HG02759 (cell line): ENCODE data around the gene DCAF5.
"Not testable (repeated sequence)": the region's sequence is repeated elsewhere in the genome, so short reads cannot be mapped to it uniquely, and the experiment has no call there.

Experiments used
- ATAC-seq: cut with Tn5 transposase; IDR thresholded peaks from one replicate; pipeline ENCODE4 v1.9.1; 2021; ENCODE audit warnings: mild to moderate bottlenecking, moderate library complexity; ENCODE audit not compliant: unreplicated experiment

Gene DCAF5

DNA sequence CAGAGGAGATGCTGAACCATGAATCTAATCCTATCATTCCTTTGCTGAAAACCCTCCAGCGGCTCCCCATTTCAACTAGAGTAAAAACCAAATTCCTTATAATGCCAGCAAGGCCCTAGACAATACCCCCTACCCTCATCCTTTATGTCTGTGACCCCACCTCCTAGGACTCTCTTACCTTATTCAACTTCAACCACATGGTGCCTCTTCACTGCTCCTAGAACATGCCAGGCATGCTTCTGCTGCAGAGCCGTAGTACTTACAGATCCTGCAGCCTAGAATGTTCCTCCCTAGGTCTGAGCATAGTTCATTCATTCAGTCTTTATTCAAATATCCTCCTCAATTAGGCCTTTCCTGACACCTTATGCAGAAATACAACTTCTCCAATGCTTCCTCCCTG lies 54.9 kb downstream of the DCAF5 start:
- ATAC-seq: no peak

DNA sequence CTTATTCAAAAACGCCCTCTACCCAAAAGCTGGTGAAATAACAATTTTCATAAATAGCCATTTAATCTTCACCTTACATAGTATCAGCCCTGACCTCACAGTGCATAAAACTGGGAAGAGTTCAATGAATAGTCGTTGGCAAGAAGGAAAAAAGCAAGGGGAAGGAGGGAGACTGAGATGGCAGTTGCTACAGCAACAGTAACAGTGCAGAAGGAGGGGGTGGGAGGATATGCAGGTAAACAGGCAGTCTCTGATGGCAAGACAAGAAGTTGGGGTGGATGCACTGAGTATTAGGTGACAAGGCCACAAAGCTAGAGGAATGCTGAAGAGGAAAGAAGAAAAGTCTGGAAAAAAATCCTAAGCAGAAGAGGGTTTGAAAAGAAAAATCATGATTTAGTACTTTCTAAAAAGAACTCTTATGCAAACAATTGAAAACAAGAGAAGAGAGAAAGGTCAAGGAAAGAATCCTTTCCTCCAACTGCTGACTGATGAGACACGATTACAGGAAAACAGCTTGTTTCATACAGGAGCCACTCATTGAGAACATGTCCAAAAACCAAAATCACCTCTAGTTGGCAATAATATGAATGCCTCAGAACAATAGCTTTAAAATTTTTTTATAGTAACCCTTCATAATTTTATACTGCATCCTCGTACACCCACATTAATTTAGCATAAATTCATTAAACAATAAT lies 56.0 kb downstream of the DCAF5 start:
- ATAC-seq: no peak

DNA sequence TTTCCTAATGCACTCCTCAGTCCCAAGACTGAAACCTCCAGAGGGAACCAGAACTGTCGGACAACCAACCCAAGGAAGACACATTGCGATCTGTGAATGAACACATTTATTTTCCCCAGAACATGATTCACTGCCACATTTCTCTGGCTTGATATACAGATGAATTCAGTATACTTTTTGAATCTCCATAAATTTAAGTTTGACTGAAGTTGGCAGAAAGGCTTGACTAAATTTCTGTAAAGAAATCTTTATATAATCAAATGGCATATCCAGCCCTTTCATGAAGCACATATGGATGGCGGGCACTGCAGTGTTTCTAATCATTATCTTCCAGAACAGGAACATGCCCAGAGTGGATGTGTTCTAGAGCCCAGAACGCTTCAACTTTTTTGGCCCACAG lies 56.7 kb downstream of the DCAF5 start:
- ATAC-seq: no peak

DNA sequence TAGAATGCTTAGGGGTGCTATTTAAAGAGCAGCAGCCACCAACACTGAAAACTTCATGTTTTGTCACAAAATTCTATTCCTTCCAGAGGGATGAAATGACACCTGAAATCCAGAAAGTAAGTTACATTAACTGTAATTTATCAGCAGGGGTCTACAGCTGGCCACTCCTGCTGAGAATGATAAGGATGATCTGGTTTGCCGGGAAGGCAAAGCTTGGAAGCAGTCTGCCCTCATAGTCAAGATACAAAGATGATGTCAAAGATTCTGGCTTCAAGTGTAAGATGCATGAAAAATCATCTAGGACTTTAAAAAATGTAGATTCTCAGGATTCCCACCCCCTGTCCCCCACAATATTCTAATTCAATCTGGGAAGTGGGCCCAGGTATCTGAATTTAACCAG lies 58.4 kb downstream of the DCAF5 start:
- no peak for ATAC-seq

DNA sequence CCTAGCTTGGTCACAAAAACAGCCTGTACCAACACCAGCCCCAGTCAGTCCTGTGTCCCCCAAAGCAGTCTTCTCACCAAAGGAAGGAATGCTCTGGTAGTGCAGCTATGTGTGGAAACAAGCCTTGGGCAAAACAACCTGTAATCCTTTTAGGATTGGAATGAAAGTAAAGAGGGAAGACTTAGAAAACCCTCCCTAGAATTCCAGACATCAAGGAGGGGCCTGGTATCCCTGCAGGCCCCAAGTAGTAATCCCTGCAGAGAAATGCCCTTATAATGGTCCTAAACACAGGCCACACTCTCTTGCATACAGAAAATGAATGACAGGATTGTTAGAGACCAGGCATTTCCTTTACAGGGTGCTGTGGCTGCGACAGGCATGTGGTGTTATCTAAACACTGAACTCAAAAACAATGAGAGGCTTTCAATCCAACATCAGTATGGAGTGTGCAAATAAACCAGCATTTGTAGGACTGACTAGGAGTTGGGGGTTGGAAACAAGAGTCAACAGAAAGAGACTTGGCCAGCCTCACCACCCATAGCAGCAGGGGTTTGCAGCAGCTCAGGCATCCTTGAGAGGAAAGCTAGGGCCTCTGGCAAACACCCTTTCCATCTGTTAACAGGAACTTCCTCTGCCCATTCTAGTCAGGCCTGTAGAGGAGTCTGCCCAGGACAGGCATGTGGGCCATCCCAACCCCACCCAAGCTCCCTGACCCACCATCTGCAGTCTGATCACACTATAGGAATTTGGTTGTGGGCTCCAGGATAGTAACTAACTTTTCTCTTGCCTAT lies 59.1 kb downstream of the DCAF5 start:
- no peak for ATAC-seq

DNA sequence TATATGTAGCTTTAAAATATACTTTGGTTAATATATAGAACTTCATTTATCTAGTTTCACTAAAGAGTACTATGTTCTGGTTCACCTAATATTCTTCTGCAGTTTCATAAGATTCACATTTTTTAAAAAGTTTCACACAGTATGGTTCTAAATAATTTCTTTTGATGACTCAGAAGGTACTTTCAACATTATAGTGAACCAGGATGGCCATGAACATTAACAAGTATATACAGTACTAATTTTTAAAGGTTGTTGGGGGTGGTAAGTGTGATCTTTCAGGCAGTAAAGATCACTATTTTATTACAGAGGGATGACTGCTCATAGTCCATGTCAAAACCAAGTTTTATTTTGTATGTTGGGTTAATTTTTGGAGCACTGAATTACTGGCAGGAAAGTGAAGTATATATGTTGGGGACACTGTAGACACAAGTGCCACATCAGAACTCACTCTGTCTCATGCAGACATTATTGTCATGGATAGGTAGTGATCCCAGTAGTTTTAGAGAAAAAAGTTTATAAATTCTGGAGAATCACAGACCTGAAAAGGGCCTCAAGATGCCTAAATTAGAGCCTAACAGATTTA lies 60.0 kb downstream of the DCAF5 start:
- ATAC-seq: no peak

DNA sequence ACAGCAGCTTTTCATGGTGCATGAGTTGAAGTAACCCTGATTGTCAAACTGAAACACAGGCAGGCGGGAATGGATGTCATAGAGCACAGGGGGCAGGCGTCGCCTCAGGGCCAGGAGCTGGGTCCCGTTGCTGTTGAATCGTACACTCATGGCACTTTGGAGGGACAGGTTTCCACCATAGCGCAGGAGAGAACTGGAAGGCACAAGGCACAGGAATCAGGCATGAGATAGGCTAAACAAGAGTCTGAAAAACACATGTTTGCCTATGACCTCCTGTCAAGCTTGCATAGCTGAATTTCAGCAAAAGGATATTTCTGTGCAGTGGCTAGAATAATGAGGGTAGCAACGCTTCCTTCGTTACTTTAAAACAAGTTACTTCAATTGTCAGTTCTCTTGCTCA lies 61.2 kb downstream of the DCAF5 start:
- ATAC-seq: no peak

DNA sequence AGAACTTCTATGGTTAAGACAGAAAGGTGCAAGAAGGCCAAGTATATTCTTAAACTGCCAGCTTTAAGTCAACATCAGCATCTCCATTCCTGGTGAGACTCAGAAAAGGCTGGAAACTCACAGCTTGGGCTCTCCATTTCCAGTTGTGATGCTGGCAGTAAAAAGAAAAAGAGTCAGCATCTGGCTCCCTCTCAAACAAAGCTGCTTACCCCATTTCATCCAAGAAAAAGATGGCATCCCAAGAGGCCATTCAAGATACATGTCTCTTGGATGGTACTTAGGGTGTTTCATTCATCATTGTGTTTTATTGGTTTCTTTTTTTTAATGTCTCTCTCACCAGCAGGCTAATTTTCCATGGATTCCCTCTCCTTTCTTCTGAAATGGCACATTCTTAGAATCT lies 61.9 kb downstream of the DCAF5 start:
- ATAC-seq: no peak

DNA sequence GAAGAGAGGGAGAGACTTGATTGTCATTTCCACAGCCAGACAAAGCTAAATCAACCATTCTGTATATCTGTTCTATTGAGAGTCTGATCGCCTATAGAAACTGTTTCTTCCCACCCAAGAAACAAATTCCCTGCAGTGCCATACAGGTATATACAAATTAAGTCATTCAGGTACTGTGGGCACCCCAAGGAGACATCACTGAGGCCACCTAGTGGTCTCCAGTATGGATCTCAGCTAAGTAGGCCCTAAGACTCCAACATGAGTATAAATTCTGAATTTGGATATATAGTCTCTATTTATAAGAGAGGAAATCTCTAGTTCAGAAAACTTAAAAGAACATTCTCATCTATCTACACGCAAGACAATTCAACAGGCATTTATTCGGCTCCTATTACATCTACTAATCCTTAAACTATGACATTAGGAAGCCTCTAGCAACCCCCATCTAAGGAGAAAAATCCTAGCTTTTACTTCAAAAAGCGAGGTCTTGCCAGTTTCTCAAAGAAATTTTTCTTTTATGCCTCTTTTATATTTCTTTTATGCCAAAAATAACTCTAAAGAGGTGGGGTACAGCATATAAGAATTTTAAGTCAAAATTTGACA lies 62.6 kb downstream of the DCAF5 start:
- ATAC-seq: no peak

DNA sequence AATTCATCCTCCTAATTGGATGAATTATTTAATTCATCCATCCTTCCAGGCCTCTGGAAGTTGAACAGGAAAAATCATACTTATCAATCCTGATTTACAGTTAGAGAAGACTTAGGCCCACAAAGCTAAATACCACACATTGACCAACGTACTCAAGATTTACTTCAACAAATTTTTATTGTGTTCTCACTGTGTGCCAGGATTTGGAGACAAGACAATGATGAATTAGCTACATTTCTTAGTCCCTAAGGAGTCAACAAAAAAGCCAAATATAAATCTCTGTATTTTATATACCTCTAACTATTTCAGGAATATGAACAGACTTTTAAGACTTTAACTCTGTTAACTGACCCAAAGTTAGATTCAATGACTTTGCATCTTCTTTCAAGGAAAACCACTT lies 63.9 kb downstream of the DCAF5 start:
- ATAC-seq: no peak

DNA sequence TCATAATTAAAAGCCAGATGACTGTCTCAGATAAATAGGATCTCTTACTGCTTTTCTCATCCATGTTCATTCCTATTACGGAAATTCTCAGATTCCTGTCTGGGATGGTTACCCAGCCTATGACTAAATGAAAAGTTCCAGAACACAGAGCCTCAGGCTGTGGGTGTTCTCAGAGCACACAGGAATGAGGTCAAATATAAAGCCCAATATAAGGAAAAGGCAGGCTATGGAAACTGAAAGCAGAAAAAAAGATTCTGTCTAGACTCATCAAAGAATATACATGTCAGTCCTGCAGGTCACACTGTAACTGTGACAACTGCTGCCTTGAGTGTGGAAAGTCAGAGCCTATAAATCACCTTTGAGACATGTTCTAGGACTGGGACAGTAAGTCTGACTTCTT lies 64.3 kb downstream of the DCAF5 start:
- ATAC-seq: no peak

DNA sequence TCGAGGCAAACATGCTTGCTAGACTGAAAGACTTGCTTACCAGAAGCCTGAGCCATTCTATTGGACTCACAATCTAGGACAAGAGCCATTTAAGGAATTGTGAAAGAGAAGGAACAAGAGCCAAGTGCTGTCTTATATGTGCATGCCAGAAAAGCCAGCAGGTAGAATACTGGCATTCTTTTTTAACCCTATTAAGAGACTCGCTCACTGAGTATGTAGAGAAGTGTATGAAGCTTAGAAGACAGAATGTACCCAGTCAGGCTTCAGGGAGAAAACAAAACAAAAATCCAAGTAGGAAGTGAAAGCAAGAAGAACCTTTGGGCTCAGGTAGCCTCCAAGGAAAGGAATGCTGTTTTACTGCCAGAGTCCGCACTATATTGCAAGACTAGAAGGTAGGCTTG lies 65.9 kb downstream of the DCAF5 start:
- no peak for ATAC-seq

DNA sequence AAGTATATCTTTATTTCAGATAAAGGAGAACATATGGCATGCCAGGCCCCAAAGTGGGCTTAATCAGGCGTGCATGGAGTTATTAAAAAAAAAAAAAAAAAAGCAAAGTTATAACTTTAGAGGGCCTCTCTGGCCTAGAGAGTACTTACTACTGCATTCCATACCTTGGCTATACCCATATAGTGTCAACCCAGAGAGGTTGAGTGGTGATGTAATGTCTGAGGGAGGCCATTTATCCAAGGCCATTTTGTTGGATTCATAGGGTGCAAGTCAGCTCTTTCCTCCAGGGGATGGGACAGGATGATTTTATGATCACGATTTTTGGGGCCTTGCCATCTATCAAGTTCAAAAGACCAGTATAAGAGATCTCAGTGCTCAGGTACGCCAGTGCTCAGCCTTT lies 66.4 kb downstream of the DCAF5 start:
- no peak for ATAC-seq

DNA sequence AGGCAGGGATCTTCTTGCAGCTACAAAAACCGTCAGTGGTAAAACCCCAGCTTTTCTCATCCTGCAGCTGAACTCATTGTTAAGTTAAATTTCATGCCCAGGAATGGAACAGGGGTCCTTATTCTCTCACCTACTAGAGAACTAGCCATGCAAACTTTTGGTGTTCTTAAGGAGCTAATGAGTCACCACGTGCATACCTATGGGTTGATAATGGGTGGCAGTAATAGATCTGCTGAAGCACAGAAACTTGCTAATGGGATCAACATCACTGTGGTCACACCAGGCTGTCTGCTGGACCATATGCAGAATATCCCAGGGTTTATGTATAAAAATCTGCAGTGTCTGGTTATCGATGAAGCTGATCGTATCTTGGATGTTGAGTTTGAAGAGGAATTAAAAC lies 68.9 kb downstream of the DCAF5 start:
- ATAC-seq: no peak

DNA sequence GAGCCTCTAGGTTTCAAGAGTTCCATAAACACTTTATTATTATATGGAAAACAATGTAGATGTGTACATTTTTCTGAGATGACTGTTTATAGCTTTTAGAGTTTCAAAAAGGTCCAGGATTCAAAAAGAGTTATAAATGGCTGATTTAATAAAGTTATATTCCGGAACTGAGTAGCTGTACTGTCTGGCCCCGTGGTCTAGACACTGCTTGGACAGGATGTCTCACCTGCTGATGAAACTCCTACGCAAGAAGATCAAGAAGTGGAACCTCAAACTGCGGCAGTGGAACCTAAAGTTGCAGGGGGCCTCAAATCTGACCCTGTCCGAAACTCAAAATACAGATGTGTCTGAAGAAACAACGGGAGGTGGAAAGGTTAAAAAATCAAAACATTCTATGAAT lies 69.7 kb downstream of the DCAF5 start:
- ATAC-seq: no peak

DNA sequence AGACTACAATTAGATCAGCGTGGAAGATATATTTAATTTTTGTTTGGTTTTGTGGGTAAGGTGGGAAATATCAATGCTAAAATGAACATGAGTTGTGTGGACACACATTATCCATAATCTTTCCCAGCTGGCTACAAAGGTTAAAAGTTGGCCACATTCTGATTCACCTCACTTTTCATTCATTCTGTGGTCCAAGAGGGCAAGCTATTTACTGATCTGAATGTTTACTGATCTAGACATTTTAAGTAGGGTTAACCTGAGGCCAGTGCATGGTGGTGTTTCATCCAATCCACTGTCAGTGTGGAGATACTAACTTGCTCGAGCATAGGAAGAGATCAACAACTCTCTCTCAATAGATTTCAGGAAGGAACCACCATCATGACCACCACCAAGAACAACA lies 71.6 kb downstream of the DCAF5 start:
- no peak for ATAC-seq

DNA sequence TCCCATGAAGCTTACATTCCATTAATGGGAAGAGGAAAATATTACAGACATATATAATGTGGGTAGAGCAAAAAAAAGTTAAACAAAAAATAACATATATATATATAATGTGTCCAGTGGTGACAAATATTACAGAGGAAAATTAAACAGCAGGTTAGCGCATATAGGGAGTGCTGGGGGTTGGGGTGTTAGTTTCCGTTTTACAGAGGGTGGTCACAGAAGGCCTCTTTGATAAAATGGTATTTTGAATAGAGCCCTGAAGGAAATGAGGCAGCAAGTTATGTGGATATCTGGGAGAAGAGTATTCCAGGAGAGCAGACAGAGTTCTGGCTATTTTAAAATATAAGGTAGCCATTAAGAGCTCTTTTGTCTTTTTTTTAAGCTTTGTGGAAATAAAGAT lies 73.2 kb downstream of the DCAF5 start:
- no peak for ATAC-seq

DNA sequence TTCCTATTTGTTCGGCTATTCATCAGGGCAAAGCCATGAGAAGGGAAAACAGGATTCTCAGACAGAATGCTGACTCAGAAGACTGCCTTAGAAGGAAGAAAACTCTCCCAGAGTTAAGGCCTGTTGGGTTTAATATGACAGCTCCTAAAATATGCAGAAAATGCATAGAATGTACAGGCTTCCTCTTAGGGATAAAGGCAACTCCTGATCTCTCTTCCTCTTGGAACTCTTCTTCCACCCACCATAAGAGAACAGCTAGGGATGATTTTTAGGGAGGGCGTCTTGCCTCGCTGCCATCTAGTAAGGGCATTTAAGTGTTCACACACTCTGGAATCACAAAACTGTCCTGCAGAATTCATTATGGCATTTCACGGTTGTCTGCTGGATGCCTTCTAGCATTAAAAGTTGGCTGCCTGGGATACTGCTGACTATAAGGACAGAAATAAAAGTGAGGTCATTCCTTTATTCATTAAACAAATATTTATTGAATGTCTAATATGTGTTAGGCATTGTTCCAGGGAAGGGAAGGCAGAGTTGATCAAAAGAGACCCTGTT lies 73.7 kb downstream of the DCAF5 start:
- no peak for ATAC-seq

DNA sequence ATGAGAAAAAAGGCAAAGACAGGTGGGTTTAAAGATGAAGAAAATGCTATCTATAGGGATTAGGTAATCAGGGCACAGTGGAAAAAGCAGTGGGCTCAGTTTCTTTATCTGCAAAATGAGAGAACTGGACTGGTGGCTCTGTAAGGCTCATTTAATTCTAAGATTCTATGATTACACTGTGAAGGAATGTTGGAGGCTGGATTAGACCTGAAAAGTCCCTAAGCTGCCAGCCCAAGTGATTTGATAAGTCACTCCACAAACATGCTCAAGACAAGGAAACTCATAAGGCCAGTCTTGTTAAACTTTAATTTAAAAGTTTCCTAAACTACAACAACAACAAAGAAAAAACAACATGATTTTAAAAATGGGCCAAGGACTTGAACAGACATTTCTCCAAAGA lies 75.1 kb downstream of the DCAF5 start:
- no peak for ATAC-seq

DNA sequence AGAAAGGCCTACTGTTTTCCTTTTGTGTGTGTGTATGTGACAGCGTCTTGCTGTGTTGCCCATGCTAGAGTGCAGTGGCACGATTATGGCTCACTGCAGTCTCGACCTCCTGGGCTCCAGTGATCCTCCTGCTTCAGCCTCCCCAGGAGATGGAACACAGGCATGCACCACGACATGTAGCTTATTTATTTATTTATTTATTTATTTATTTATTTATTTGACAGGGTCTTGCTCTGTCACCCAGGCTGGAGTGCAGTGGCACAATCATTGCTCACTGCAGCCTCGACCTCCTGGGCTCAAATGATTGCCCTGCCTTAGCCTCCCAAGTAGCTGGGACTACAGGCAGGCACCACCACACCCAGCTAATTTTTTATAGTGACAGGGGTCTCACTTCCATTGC lies 75.7 kb downstream of the DCAF5 start:
- ATAC-seq: not testable (repeated sequence)

DNA sequence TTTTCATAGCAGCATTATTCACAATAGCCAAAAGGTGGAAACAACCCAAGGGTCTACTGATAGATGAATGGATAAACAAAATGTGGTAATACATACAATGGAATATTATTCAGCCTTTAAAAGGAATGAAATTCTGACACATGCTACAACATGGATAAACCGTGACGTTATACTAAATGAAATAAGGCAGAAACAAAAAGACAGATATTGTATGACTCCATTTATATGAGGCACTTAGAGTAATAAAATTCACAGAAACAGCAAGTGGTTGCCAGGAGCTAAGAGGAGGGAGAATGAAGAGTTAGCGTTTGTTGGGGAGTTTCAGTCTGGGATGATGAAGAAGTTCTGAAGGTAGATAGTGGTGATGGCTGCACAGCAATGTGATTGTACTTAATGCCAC lies 76.6 kb downstream of the DCAF5 start:
- no peak for ATAC-seq

DNA sequence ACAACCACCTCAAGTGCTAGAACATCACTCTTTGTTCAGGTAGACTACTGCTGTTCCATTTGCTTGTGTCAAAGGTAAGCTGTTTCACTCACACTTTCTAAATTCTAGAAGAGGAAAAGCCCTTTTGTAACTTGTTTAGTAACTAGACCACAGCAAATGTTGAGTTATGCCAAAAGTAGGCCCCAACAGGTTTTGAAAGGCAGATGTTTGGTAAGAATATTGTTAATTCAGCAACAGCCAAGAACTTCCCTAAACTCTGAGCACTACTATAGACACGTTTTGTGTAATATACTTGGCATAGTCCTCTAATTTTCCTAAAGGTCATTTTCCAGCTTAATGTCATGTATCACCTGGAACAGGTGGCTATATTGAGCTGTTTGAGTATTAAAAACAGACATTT lies 79.0 kb downstream of the DCAF5 start:
- ATAC-seq: no peak
